ENCODE results near the gene SNCB.
"Not testable (repeated sequence)": the region's sequence is repeated elsewhere in the genome, so short reads cannot be mapped to it uniquely, and the experiment has no call there.

Gene SNCB

GRCh38 chr5:176599749-176600430 is 30.4 kb downstream of the SNCB start:
- not testable (repeated sequence) for DNase-seq (ENCODE audit: low read depth, low spot score)

DNA sequence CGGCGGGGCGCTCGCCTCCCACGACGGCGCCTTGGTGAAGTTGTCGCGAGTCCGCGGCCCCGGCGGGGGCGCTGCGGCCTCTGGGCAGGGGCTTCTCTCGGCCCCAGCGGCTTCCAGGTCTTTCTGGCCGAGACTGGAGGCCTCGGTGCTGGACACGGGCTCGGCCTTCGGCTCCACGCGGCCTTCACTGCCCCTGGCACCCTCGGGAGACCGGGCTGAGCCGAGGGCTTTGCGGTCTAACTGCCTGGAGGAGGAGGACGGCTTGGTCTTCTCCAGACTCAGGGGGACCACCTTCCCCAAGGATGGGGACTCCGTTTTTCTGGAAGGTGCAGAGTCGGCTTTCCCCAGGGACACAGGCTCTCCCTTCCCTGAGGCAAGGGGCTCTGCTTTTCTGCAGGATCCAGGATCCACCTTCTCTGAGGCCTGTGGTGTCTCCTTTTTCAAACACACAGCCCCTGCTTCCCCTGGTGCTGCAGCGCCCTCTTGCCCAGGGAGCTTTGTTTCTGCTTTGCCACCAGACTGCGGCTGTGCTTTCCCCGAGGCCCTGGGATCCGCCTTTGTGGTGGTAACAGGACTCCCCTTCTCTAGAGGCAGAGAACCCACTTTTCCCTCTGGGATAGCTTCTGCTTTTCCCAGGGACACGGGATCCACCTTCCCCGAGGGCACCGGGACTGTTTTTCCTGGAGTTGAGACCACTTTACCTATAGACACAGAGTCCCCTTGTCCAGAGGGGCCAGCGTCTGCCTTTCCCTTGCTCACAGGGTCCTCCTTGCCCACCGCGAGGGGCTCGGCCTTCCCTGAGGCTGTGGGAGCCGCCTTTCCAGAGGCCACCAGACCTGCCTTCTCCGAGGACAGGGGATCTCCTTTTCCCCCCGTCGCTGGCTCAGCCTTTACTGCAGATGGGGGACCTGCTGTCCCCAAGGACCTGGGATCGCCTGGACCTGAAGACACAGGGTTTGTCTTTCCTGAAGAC is 32.6 kb downstream of the SNCB start:
- no peak for DNase-seq (ENCODE audit: low read depth, low spot score)

DNA sequence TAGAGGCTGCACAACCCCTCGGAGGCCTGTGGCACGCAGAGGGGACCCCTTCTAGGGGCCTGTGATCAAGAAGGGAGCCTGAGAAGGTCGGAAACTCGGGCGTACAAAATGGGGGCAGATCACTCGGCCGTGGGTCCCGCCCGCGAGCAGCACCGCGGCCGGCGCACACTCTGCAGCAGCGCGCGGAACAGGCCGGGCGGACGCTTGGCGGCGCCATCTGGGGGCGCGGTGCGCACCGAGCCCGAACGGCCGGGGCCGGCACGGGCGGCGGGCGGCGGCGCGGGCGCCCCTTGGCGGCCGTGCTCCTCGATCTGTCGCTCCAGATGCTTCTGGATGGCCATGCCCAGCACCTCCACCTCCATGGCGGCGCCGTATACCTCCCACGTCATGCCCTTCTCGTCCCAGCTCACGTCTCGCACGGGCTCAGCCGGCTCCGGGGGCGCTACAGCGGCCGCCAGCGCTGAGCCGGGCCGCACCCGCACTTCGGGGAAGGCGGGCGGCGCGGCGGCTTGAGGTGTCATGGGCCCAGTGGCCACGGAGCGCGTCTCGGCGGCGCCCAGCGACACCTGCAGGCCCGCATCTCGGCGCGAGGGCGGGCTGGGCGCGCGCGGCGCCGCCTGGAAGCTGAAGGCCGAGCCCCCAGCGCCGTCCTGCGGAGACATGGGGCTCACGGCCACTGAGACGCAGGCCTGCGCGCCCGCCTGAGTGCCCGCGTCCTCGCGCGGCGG is 33.5 kb downstream of the SNCB start:
- no peak for DNase-seq (ENCODE audit: low read depth, low spot score)

DNA sequence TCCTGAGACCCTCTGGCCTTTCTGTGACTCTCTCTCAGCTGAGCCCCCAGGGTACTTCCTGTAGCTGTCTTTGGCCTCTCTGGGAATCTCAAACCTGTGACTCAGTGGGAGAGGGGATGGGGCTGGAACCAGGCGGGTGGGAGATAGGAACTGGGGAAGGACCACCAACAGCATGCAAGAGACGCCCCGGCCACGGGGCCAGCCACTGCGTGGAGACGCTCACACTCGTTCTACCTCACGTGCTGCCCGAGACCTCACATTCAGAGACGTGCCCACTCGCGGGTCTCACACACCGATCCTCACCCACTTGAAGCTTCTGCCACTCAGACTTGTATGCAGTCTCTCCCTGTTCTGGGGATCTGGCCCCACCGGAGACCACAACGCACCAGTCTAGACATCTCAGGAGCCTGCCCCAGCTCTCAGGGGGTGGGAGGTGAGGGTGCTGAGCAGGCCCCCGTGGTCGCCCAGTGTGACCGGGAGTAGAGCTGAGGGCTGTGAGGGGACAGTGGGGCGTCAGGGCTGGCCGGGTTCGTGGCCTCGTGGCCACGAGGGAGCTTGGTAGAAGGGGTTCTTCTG is 34.2 kb downstream of the SNCB start:
- DNase-seq (ENCODE audit: low read depth, low spot score) = no peak

GRCh38 chr5:176595386-176595943 is 34.9 kb downstream of the SNCB start:
- no peak for DNase-seq (ENCODE audit: low read depth, low spot score)

DNA sequence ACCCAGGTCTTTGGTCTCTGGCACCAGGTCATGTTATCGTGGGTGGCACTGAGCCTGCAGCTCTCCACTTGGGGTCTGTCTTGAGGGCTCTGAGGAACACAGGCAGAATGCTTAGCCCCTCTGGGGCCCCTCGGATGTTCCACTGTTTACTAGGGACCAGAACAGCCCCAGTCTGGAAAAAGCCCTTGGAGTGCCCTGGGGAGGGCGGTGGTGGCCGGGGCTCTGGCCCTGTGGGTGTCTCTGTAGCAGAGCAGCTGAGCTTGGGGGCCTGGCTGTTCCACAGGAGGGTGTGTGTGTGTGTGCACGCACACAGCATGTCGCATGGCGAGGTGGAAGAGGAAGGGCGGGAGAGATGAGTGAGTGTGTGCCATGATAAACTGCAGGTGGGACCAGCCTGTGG is 35.8 kb downstream of the SNCB start:
- DNase-seq (ENCODE audit: low read depth, low spot score) = no peak

GRCh38 chr5:176593273-176593869 is 37.0 kb downstream of the SNCB start:
- DNase-seq (ENCODE audit: low read depth, low spot score) = no peak

GRCh38 chr5:176592573-176592972 is 37.8 kb downstream of the SNCB start:
- no peak for DNase-seq (ENCODE audit: low read depth, low spot score)

DNA sequence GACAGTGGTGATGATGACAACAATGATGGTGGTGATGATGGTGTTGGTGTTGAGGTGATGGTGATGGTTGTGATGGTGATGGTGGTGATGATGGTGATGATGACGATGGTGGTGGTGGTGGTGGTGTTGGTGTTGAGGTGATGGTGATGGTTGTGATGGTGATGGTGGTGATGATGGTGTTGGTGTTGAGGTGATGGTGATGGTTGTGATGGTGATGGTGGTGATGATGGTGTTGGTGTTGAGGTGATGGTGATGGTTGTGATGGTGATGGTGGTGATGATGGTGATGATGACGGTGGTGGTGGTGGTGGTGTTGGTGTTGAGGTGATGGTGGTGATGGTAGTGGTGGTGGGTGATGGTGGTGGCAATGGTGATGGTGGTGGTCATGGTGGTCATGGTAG is 38.7 kb downstream of the SNCB start:
- DNase-seq (ENCODE audit: low read depth, low spot score) = not testable (repeated sequence)

DNA sequence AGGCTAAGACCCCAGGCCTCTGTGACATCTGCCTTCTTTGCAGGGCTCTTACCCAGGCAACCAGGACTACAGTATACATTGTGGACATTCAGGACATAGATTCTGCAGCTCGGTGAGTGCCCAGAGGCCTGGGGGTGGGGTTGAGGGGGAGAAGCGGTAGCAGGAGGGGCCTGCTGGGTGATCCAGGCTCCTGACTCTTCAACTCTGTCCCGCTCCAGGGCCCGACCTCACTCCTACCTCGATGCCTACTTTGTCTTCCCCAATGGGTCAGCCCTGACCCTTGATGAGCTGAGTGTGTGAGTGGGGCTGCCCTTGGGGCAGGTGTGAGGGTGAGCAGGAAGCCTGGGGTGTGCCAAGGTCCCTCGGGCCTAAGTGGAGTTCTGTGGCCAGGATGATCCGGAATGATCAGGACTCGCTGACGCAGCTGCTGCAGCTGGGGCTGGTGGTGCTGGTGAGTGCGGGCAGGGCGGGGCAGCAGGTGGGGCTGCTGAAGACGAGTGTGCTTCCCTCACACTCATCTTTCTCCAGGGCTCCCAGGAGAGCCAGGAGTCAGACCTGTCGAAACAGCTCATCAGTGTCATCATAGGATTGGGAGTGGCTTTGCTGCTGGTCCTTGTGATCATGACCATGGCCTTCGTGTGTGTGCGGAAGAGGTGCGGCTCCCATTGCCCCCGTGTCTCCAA is 40.2 kb downstream of the SNCB start:
- DNase-seq (ENCODE audit: low read depth, low spot score) = no peak

- no peak for DNase-seq (ENCODE audit: low read depth, low spot score)
Measured at GRCh38 chr5:176589039-176589769, 41.1 kb downstream of the SNCB start.

- DNase-seq (ENCODE audit: low read depth, low spot score) = no peak
Measured at GRCh38 chr5:176588297-176588696, 42.0 kb downstream of the SNCB start.

DNA sequence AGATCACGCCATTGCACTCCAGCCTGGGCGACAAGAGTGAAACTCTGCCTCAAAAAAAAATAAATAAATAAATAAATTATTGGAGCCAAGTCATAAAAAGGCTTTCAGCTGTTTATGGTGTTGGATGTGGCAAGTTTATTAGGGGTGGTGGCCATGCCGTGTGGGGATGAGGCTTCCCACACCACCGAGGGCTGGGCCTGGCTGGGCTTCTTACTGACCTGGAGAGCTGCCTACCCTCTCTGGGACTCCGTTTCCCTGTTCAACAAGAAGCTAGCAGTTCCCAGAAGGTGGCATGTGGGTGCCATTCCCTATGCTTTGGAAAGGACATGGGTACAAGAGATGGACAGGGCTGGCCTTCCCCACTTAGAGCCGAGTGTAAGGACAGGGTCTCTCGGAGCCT is 42.9 kb downstream of the SNCB start:
- DNase-seq (ENCODE audit: low read depth, low spot score) = no peak

DNA sequence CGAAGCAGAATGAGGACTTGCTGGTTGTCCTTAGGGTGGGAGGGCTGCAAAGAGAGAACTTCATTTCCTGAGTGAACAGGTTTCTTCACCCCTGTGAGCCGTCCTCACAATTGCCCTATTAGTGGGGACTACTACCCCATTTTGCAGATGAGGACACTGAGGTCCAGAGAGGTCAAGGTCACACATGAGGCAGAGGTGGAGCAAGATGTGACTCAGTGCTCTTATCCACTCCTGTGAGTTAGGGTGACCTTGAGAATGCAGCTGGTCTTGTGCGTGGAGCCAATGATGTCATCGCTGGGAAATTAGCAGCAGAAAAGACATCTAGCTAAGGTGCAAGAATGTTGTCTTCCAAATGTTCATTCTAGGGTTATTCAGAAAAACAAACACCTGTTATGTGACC is 47.3 kb downstream of the SNCB start:
- DNase-seq (ENCODE audit: low read depth, low spot score) = no peak

DNA sequence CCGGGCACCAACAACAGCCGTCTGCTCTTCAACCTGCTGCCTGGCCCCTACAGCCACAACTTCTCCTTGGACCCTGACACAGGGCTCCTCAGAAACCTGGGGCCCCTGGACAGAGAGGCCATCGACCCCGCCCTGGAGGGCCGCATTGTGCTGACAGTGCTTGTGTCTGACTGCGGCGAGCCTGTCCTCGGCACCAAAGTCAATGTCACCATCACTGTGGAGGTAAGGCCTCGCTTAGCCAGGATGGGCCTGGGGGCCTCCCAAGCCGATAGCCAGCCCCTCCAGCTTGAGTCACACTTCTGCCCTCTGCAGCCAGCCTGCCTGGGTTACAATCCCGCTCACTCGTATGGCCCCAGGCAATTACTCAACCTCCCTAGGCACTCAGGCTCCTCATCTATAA is 49.0 kb downstream of the SNCB start:
- no peak for DNase-seq (ENCODE audit: low read depth, low spot score)

DNA sequence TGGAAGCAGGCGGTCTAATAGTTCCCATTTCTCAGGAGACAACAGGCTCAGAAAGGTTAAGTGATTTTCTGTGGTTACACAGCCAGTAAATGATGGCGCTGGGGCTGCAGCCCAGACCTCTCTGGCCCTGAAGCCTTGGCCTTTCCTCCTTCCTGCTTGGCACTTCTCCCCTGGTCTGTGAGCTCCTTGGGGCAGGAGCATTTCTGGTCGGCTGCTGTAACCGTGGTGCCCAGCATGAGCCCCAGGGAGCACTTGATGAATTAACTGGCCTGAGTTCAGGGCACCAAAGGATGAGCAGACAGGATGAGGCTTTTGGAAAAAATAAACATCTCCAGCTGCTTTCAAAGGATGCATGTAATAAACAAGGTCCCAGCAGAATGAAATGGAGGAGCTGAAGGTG is 51.0 kb downstream of the SNCB start:
- DNase-seq (ENCODE audit: low read depth, low spot score) = no peak

DNA sequence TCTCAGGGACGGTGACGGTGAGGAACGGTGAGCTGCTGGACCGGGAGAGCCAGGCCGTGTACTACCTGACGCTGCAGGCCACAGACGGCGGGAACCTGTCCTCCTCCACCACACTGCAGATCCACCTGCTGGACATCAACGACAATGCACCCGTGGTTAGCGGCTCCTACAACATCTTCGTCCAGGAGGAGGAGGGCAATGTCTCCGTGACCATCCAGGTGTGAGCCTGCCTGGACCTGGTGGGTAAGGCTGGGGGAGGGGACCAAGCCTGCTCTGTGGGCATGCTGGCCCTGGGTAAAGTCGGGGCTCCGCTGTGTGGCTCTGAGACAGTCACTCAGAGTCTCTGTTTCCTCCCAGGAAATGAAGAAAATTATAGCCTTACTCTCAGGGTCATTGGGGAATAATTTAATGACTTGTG is 51.9 kb downstream of the SNCB start:
- peak; percentile 85 for DNase-seq (ENCODE audit: low read depth, low spot score)

- DNase-seq (ENCODE audit: low read depth, low spot score) = no peak
Measured at GRCh38 chr5:176577312-176578176, 52.8 kb downstream of the SNCB start.
